Epithelial cell of proximal tubule (primary cell): ENCODE results near the gene RAB6C. TPM values are rescaled to one million over a fixed set of nuclear protein-coding genes. Genes with fewer than 3 reads are reported as not detected.
"Not testable (repeated sequence)": the region's sequence is repeated elsewhere in the genome, so short reads cannot be mapped to it uniquely, and the experiment has no call there.

Experiments used
- DNase-seq: peaks from one replicate; pipeline ENCODE4 v3.0.0-alpha.2; 2011; ENCODE audit warnings: low read depth
- H3K4me3 ChIP-seq: 2 replicates; pipeline ENCODE4 v1.5.1; 2011; ENCODE audit warnings: low read depth, mild to moderate bottlenecking, low read length
- total RNA-seq: library from RNA; depleted of rRNA; stranded (reverse); fragments of >200 nt; gene quantifications from 2 replicates; pipeline ENCODE4 v1.2.3, GENCODE V29; 2015
- TF ChIP-seq, protein P1 (sequence below): conservative IDR thresholded peaks from 2 replicates; pipeline ENCODE4 v1.5.1; 2012; ENCODE audit warnings: low read depth, mild to moderate bottlenecking, low read length

Gene RAB6C
- total RNA-seq, 1 donor from 2014 or later: not detected

DNA sequence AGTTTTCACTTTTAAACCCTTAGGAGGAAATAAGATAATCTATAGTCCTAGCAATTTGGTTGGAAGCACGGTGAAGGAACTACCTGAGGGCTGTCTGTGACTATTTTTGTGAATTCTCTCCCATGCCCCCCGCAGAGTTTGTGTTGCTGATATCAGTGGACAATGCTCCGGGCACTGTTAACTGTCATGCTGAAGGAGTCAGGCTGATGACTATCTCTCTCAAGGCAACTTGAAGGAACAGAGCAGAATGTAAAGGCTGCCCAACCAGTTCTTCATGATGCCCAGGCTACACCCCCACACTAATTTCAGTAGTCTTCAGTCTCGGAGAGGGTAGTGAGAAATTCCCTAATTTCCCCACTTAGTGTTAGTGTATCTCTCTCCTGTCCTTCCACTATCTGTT, 21.6 kb upstream of the RAB6C start:
- no peak for DNase-seq
- TF ChIP-seq, protein P1, sequence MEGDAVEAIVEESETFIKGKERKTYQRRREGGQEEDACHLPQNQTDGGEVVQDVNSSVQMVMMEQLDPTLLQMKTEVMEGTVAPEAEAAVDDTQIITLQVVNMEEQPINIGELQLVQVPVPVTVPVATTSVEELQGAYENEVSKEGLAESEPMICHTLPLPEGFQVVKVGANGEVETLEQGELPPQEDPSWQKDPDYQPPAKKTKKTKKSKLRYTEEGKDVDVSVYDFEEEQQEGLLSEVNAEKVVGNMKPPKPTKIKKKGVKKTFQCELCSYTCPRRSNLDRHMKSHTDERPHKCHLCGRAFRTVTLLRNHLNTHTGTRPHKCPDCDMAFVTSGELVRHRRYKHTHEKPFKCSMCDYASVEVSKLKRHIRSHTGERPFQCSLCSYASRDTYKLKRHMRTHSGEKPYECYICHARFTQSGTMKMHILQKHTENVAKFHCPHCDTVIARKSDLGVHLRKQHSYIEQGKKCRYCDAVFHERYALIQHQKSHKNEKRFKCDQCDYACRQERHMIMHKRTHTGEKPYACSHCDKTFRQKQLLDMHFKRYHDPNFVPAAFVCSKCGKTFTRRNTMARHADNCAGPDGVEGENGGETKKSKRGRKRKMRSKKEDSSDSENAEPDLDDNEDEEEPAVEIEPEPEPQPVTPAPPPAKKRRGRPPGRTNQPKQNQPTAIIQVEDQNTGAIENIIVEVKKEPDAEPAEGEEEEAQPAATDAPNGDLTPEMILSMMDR: no peak
- no peak overlapping the region for H3K4me3 ChIP-seq

DNA sequence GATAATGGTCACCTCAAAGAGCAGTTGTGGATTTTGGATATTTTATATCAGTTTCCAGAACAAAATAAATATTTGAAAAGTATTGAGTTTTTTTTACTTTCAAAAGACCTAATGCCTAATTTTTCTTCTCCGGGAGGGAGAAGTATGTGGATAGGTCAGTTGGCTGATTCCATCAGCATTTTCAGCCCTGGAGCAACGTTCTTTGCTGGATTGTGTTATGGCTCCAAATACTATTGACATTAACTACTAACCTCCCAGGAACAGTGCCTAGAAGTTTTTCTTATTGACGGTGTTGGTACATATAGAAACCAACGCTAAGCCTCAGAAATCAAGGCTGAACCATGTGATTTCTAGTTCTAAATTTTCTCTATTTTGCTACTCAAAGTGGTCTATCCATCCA, 20.7 kb upstream of the RAB6C start:
- DNase-seq, H3K4me3 ChIP-seq: not testable (repeated sequence)

DNA sequence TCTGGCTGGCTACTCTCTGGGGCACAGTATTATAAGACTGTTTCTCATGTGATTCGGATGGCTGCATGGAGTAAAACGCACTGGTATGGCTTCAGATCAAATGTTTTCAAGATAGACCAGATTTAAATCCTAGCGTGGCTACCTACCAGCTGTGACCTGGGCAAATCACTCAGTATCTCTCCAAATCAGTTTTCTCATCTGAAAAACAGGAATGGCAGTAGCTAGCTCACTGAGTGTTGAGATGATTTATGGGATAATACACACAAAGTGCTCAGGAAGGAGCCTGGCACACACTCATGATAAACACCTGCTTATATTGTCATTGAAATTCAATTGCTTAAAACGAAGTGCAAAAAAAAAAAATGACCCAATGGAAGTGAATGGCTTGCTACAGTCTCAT, 10.9 kb upstream of the RAB6C start:
- not testable (repeated sequence) for H3K4me3 ChIP-seq, DNase-seq

DNA sequence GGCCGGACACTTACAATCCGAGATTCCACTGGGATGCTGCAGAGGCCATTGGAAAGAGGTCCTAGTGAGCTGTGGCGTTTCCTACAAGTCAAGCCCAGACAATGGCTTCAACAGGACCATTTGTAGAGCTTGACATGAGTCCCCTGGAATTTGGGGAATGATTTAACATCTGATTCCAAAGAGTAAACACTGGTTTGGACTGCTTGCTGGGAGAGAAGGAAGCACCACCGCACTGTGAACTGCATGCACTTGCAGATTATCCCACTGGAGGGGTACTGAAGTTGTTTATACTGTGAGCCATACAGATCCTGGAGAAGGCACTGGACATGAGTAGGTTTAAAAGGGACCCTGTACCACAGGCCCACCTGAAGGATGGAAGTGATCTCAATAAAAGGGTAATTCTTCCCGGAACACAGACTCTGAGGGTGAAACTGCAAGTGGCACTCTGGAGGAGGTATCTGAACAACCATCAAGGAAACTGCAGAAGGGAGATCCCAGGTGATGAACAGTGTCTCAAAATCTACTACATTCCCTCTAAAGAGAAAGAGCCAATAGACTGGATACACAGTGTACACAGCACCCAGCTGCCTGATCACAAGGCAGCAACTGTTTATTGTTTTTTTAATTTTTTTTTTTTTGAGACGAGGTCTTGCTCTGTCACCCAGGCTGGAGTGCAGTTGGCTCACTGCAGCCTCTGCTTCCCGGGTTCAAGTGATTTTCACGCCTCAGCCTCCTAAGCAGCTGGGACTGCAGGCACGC, 4.3 kb upstream of the RAB6C start:
- no peak for DNase-seq
- TF ChIP-seq, protein P1: no peak
- H3K4me3 ChIP-seq: no peak overlapping the region

DNA sequence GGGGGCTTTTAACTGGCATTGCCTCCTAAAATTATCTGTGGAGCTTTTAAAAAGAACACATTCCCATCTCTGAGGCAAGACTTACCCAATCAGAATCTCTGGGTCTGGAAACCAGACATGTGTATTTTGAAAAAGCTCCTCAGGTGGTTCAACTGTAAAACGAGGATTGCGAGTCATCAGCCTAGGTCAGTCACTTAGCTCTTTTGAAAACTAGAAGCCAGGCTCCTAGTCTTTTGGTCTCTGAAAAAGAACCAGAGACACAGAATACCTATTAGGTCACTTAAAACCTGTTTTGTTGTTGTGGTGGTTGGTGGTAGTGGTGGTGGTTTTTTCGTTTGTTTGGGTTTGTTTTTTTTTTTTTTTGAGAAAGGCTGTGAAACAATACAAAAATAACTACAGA, 2.5 kb upstream of the RAB6C start:
- DNase-seq, H3K4me3 ChIP-seq: not testable (repeated sequence)

DNA sequence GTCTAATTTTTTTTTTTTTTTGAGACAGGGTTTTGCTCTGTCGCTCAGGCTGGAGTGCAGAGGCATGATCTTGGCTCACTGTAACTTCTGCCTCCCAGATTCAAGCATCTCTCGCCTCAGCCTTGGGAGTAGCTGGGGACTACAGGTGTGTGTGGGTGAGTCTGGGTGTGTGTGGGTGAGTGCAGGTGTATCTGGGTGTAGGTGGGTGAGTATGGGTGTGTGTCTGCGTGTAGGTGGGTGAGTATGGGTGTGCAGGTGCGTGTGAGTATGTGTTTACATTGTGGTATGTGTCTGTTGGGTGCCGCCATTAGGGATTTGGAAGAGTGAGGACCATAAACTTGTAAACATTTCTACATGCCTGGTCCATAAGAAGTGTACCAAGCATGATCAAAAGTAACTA, 1.5 kb upstream of the RAB6C start:
- no peak overlapping the region for H3K4me3 ChIP-seq
- TF ChIP-seq, protein P1: no peak
- no peak for DNase-seq

DNA sequence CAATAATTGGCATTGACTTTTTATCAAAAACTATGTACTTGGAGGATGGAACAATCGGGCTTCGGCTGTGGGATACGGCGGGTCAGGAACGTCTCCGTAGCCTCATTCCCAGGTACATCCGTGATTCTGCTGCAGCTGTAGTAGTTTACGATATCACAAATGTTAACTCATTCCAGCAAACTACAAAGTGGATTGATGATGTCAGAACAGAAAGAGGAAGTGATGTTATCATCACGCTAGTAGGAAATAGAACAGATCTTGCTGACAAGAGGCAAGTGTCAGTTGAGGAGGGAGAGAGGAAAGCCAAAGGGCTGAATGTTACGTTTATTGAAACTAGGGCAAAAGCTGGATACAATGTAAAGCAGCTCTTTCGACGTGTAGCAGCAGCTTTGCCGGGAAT, 780 bp downstream of the RAB6C start:
- DNase-seq, H3K4me3 ChIP-seq: not testable (repeated sequence)

DNA sequence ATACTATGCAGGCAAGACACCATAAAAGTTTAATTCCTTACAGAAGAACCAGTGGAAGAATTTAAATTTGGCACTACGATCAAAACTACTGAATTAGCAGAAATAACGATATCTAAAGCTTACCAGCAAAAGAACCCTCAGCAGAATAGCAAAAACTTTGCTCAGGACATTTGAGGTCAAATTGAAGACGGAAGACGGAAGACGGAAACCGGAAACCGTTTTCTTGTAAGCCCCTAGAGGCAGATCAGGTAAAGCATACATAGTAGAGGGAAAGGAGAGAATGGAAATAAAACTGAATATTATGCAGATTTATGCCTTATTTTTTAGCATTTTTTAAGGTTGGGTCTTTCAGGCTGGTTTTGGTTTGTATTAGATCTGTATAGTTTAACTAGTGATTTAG, 2.2 kb downstream of the RAB6C start:
- not testable (repeated sequence) for H3K4me3 ChIP-seq, DNase-seq

DNA sequence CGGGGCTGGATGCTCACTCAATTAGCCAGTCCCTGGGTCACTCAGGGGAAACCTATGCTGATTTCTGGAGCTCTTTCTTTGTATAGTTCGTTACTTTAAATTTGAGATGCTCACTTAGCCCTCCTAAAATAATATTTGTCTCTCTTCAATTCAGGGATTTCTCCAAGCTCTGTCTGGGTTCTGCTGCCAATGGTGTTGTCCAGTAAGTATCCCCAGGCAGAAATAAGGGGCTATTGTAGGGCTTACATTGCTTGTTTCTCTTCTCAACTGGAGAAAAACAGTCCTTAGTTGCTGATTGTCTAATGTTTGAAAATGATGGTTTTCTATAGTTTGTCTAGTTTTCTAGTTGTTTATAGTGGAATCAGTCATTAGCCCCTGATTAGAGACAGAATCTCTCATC, 5.0 kb downstream of the RAB6C start:
- no peak overlapping the region for H3K4me3 ChIP-seq
- DNase-seq: no peak
- TF ChIP-seq, protein P1: no peak

DNA sequence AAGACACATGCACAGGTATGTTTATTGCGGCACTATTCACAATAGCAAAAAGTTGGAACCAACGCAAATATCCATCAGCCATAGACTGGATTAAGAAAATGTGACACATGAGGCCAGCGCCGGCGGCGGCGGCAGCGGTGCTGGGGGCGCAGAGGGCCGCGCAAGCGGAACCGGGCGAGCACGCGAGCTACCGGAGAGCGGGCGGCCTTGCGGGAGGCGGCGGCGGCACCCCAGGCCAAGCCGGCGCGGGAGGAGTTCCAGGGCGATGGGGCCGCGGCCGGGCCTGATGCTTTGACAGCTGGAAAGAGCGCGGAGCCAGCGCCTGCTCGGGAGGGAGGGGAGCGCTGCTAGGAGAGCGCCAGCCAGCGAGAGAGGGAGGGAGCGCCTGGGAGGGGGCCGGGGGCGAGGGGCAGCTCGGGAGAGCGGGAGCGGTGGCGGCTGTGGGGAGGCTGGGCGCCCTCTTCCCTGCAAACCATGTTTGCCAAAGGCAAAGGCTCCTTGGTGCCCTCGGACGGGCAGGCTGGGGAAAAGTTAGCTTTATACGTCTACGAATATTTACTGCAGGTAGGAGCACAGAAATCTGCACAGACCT, 13.0 kb downstream of the RAB6C start:
- H3K4me3 ChIP-seq, DNase-seq: not testable (repeated sequence)

DNA sequence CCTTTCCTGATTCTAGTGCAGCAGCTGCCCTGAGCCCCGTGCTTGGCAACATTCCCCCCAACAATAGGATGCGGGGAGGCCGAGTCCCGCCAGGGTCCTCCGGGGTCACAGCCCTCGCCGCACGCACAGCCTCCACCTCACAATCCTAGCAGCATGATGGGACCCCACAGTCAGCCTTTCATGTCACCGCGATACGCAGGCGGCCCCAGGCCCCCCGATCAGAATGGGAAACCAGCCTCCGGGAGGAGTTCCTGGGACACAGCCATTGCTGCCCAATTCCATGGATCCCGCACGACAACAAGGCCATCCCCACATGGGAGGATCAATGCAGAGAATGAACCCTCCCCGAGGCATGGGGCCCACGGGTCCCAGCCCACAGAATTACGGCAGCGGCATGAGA, 13.7 kb downstream of the RAB6C start:
- DNase-seq, H3K4me3 ChIP-seq: not testable (repeated sequence)

DNA sequence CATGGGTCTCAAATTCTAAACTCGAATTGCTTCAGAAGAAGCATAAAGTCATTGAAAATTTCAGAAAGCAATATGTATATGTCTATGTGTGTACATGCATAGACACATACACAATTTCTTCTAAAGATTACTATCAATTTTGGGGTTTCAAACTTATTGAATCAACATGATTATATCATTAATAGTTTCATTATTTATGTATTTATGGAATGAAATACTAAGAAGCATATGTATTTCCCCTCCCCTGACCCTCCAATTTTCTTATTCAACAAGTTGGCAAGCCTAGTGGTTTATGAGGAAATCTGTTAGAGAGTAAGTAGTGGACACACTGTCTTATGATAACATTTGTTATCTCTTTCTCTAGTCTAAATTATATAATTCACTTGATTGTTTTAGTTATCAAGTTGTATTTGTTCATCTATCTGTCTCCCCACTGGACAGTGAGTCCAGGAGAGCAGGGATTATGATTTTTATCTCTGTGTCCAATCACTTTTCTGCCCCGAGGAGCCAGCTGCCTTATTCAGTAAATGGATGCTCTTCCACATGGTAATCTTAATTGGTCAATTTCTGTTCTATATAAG, 17.3 kb downstream of the RAB6C start:
- DNase-seq, H3K4me3 ChIP-seq: not testable (repeated sequence)

DNA sequence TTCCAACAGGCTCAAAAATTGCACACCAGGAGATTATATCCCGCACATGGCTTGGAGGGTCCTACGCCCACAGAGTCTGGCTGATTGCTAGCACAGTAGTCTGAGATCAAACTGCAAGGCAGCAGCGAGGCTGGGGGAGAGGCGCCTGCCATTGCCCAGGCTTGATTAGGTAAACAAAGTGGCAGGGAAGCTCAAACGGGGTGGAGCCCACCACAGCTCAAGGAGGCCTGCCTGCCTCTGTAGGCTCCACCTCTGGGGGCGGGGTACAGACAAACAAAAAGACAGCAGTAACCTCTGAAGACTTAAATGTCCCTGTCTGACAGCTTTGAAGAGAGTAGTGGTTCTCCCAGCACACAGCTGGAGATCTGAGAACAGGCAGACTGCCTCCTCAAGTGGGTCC, 19.3 kb downstream of the RAB6C start:
- H3K4me3 ChIP-seq, DNase-seq: not testable (repeated sequence)

DNA sequence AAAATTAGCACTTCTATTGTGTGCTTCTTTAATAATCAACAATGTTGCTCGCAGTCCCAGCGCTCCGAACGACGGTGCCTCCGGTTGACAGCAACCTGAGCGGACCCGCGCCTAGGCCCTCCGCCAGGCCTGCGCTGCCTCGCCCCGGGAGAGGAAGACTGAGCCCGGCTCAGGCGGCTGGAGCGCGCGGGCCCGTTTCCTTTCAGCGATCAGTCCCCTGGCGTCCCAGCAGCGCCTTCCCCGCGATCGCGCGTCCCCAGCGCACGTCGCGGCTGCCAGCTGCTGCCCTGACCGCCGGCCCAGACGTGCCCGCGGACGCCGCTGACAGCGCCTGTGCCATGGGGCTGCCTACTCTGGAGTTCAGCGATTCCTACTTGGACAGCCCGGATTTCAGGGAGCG, 26.4 kb downstream of the RAB6C start:
- H3K4me3 ChIP-seq, DNase-seq: not testable (repeated sequence)
